Measurements from ENCODE around the gene PACRG.

The PACRG gene

GRCh38 chr6:163086624-163086920 is 358.8 kb downstream of the PACRG start:
- TF ChIP-seq CTCF (conservative IDR thresholded peaks at IDR 0.05; ENCODE audit: low read depth, low read length), result no peak
- DNase-seq (ENCODE audit: low read depth), result no peak
- no peak overlapping the region for H3K4me3 ChIP-seq (ENCODE audit: low read length)

GRCh38 chr6:163087981-163088380 is 360.2 kb downstream of the PACRG start:
- no peak for DNase-seq (ENCODE audit: low read depth)
- H3K4me3 ChIP-seq (ENCODE audit: low read length), result no peak overlapping the region
- no peak for TF ChIP-seq CTCF (conservative IDR thresholded peaks at IDR 0.05; ENCODE audit: low read depth, low read length)

GRCh38 chr6:163092876-163093275 is 365.1 kb downstream of the PACRG start:
- TF ChIP-seq CTCF (conservative IDR thresholded peaks at IDR 0.05; ENCODE audit: low read depth, low read length), result no peak
- DNase-seq (ENCODE audit: low read depth), result no peak
- H3K4me3 ChIP-seq (ENCODE audit: low read length), result no peak overlapping the region

- DNase-seq (ENCODE audit: low read depth), result no peak
- TF ChIP-seq CTCF (conservative IDR thresholded peaks at IDR 0.05; ENCODE audit: low read depth, low read length), result no peak
- H3K4me3 ChIP-seq (ENCODE audit: low read length), result no peak overlapping the region
Measured at GRCh38 chr6:163094881-163095280, 367.1 kb downstream of the PACRG start.

- no peak for TF ChIP-seq CTCF (conservative IDR thresholded peaks at IDR 0.05; ENCODE audit: low read depth, low read length)
- H3K4me3 ChIP-seq (ENCODE audit: low read length), result no peak overlapping the region
- no peak for DNase-seq (ENCODE audit: low read depth)
Measured at GRCh38 chr6:163095401-163095800, 367.6 kb downstream of the PACRG start.

GRCh38 chr6:163098827-163099479 is 371.2 kb downstream of the PACRG start:
- no peak for TF ChIP-seq CTCF (conservative IDR thresholded peaks at IDR 0.05; ENCODE audit: low read depth, low read length)
- no peak overlapping the region for H3K4me3 ChIP-seq (ENCODE audit: low read length)
- DNase-seq (ENCODE audit: low read depth), result no peak

GRCh38 chr6:163099621-163100171 is 371.9 kb downstream of the PACRG start:
- no peak overlapping the region for H3K4me3 ChIP-seq (ENCODE audit: low read length)
- TF ChIP-seq CTCF (conservative IDR thresholded peaks at IDR 0.05; ENCODE audit: low read depth, low read length), result no peak
- DNase-seq (ENCODE audit: low read depth), result no peak
